PC-3 (cell line): ENCODE data around the gene UBE2U. TPM values are rescaled to one million over a fixed set of nuclear protein-coding genes. Genes with fewer than 3 reads are reported as not detected.

Experiments used
- ATAC-seq: fragments of 200-7000 bp; cut with Tn5 transposase; 2 replicates; pipeline ENCODE4 v1.9.1; 2020; ENCODE audit warnings: mild to moderate bottlenecking, moderate library complexity
- BruUV-seq: library from RNA; stranded (reverse); fragments of 400-500 nt; replicated peaks from 2 replicates; lab custom pipeline; 2021; lab: Mats Ljungman, UMichigan
- CTCF ChIA-PET: fragments of 300-600 bp; sonication (Branson Sonifier 250); formaldehyde crosslinking; loops from one replicate; lab custom pipeline; 2022; ENCODE audit warnings: antibody characterized with exemption; lab: Charles Lee
- POLR2A ChIA-PET: fragments of 300-600 bp; sonication (Branson Sonifier 250); formaldehyde crosslinking; loops from one replicate; lab custom pipeline; 2022; ENCODE audit warnings: antibody characterized with exemption; ENCODE audit not compliant: unreplicated experiment; lab: Charles Lee
- DNase-seq: peaks from one replicate; pipeline ENCODE4 v3.0.0-alpha.2; 2015
- H2AFZ ChIP-seq: fragments of 300-600 bp; sonication (generic); 2 replicates; pipeline ENCODE4 v1.6.0; 2016; ENCODE audit warnings: antibody characterized with exemption, low read length
- H3F3A ChIP-seq: fragments of 300-600 bp; sonication (generic); one replicate; pipeline ENCODE4 v1.6.0; 2017; ENCODE audit warnings: antibody characterized with exemption, low read length, control low read depth, mild to moderate bottlenecking; ENCODE audit not compliant: unreplicated experiment
- H3K27ac ChIP-seq: fragments of 300-600 bp; sonication (generic); 2 replicates; pipeline ENCODE4 v1.5.1; 2016; ENCODE audit warnings: mild to moderate bottlenecking, low read length
- H3K27me3 ChIP-seq: fragments of 300-600 bp; sonication (generic); 2 replicates; pipeline ENCODE4 v1.6.1; 2016; ENCODE audit warnings: low read length, mixed read lengths
- H3K36me3 ChIP-seq: fragments of 300-600 bp; sonication (generic); 2 replicates; pipeline ENCODE4 v1.6.1; 2016; ENCODE audit warnings: low read depth, mixed run types, low read length, mixed read lengths
- H3K4me1 ChIP-seq: fragments of 300-600 bp; sonication (generic); 2 replicates; pipeline ENCODE4 v1.5.1; 2016; ENCODE audit warnings: low read length; ENCODE audit not compliant: insufficient read depth
- H3K4me2 ChIP-seq: fragments of 300-600 bp; sonication (generic); 2 replicates; pipeline ENCODE4 v1.6.0; 2016; ENCODE audit warnings: low read length
- H3K4me3 ChIP-seq: fragments of 300-600 bp; sonication (generic); 2 replicates; pipeline ENCODE4 v1.5.1; 2016; ENCODE audit warnings: mild to moderate bottlenecking, low read length, mixed read lengths
- H3K79me2 ChIP-seq: fragments of 300-600 bp; sonication (generic); 2 replicates; pipeline ENCODE4 v1.6.1; 2017; ENCODE audit warnings: low read length, mixed read lengths
- H3K9ac ChIP-seq: fragments of 300-600 bp; sonication (generic); 2 replicates; pipeline ENCODE4 v1.6.0; 2016; ENCODE audit warnings: mild to moderate bottlenecking, low read length
- H3K9me2 ChIP-seq: fragments of 300-600 bp; sonication (generic); replicated peaks from 2 replicates; pipeline ENCODE4 v1.6.1; 2016; ENCODE audit warnings: mixed run types, low read length, mixed read lengths
- H3K9me3 ChIP-seq: fragments of 300-600 bp; sonication (generic); 2 replicates; pipeline ENCODE4 v1.6.1; 2016; ENCODE audit warnings: low read length, mixed read lengths
- H4K20me1 ChIP-seq: fragments of 300-600 bp; sonication (generic); 2 replicates; pipeline ENCODE4 v1.6.1; 2016; ENCODE audit warnings: low read length, mixed read lengths
- CTCF ChIP-seq: fragments of 300-600 bp; sonication (generic); conservative IDR thresholded peaks from 2 replicates; pipeline ENCODE4 v1.5.1; 2017; ENCODE audit warnings: antibody characterized with exemption, low read depth, mild to moderate bottlenecking, low read length
- EZH2 ChIP-seq: fragments of 300-600 bp; sonication (generic); IDR thresholded peaks from one replicate; pipeline ENCODE4 v1.6.1; 2017; ENCODE audit warnings: antibody characterized with exemption, mild to moderate bottlenecking, low read length; ENCODE audit not compliant: unreplicated experiment
- EZH2phosphoT487 ChIP-seq: fragments of 300-600 bp; sonication (generic); IDR thresholded peaks from 2 replicates; pipeline ENCODE4 v1.6.1; 2018; ENCODE audit warnings: mild to moderate bottlenecking, antibody characterized with exemption, low read length, borderline replicate concordance
- intact Hi-C: fragments of 100-400 bp; cut with micrococcal nuclease; formaldehyde crosslinking; loops from 2 replicates; pipeline ENCODE4 v1.9.0; 2023
- total RNA-seq: library from RNA; depleted of rRNA; stranded (reverse); fragments of >200 nt; gene quantifications from 2 replicates; pipeline ENCODE4 v1.2.3, GENCODE V29; 2014

The UBE2U gene
- total RNA-seq, 1 experiment from 2014 or later: not detected

- CTCF ChIA-PET: no interaction called here
- Histone ChIP-seq H3K4me2 (no peak overlapping the region), H3K9me3 (no peaks in the 10 kb centered on the region), H3K9me2 (no peaks in the 10 kb centered on the region), H3K36me3 (no peaks in the 10 kb centered on the region), H3K4me1 (no peaks in the 10 kb centered on the region), H4K20me1 (no peaks in the 10 kb centered on the region), H3K4me3 (no peak overlapping the region), H3K27ac (no peak overlapping the region), H3K9ac (no peak overlapping the region), H3F3A (no peaks in the 10 kb centered on the region), H2AFZ (no peak overlapping the region), H3K79me2 (no peaks in the 10 kb centered on the region), H3K27me3 (no peaks in the 10 kb centered on the region)
- BruUV-seq: no TSS peak
- POLR2A ChIA-PET: no interaction called here
- no peak for DNase-seq
- TF ChIP-seq EZH2phosphoT487 (no peak), EZH2 (no peak), CTCF (no peak)
- intact Hi-C loops: no loop called here
- ATAC-seq: no peak
Observed at GRCh38 chr1:64200064-64200463, 3.4 kb upstream of the UBE2U start.

- no peak for ATAC-seq
- no peak overlapping the region for H2AFZ ChIP-seq
- no peak overlapping the region for H3K4me2 ChIP-seq
- POLR2A ChIA-PET: no interaction called here
- H3K79me2 ChIP-seq: no peaks in the 10 kb centered on the region
- no peaks in the 10 kb centered on the region for H3K9me3 ChIP-seq
- H3K36me3 ChIP-seq: no peaks in the 10 kb centered on the region
- H3K4me1 ChIP-seq: no peaks in the 10 kb centered on the region
- no peak for DNase-seq
- CTCF ChIA-PET: interaction anchor here (0.6 kb wide), 1 partner anchor 26 kb away, joined by 4 read pairs; no protein-coding TSS in a partner anchor
- TF ChIP-seq EZH2phosphoT487: no peak
- TF ChIP-seq CTCF: no peak
- no peak for TF ChIP-seq EZH2
- BruUV-seq: no TSS peak
- H4K20me1 ChIP-seq: no peaks in the 10 kb centered on the region
- no peak overlapping the region for H3K4me3 ChIP-seq
- H3K9me2 ChIP-seq: no peaks in the 10 kb centered on the region
- H3K27ac ChIP-seq: no peak overlapping the region
- no peaks in the 10 kb centered on the region for H3K27me3 ChIP-seq
- intact Hi-C loops: no loop called here
- no peak overlapping the region for H3K9ac ChIP-seq
- no peaks in the 10 kb centered on the region for H3F3A ChIP-seq
Observed at GRCh38 chr1:64209221-64209620, 5.8 kb downstream of the UBE2U start.

DNA sequence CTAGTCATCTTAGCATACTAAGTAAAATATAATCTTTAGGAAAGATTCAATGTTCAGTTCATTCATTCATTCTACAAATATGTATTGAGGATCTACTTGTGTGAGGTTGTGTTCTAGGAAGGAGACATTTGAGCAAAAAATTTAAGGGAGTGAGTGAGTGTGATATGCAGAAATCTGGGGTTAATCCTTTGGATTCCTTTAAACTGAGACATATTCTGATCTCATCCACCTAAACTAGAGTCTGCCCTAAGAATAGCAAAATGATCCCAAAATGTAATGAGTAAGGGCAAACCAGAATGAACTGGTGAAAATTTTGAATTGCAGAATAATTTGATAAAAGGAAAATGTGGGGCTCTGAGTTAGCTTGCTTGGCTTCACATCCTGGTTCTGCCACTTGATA lies 8.6 kb downstream of the UBE2U start:
- Histone ChIP-seq H3K4me3 (no peak overlapping the region), H2AFZ (no peak overlapping the region), H3F3A (no peaks in the 10 kb centered on the region), H3K79me2 (no peaks in the 10 kb centered on the region), H3K9ac (no peak overlapping the region), H3K4me2 (no peak overlapping the region), H3K4me1 (no peaks in the 10 kb centered on the region), H3K9me3 (no peaks in the 10 kb centered on the region), H4K20me1 (no peaks in the 10 kb centered on the region), H3K9me2 (no peaks in the 10 kb centered on the region), H3K36me3 (no peaks in the 10 kb centered on the region), H3K27me3 (no peaks in the 10 kb centered on the region), H3K27ac (no peak overlapping the region)
- POLR2A ChIA-PET: no interaction called here
- DNase-seq: peak; percentile 11
- CTCF ChIA-PET: no interaction called here
- intact Hi-C loops: no loop called here
- no peak for ATAC-seq
- TF ChIP-seq EZH2 (no peak), CTCF (no peak), EZH2phosphoT487 (no peak)
- no TSS peak for BruUV-seq
